NCI-H2196 (cell line): ENCODE measurements around the gene MN1.

ENCODE experiments used
- DNase-seq: peaks from one replicate; lab custom pipeline; 2025; ENCODE audit not compliant: unreplicated experiment; lab: John Stamatoyannopoulos, UW

Gene MN1

GRCh38 chr22:27827604-27828587 lies 26.3 kb upstream of the MN1 start:
- DNase-seq = no peak

DNA sequence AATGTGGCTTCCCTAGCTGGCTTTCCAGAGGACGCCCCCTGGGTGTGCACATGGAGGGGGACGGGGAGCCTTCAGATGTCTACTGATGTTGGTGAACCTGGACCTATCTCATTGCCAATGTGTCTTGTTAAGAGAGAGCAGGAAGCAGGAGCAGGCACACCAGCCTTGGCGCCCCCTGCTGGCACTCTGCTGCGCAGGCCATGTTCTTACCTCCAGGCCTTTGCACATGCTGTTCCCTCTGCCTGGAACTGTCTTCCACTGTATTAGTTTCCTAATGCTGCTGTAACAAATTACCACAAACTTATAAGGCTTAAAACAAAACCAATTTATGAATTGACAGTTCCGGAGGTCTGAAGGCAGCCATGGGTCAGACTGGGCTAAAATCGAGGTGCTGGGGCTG lies 23.6 kb upstream of the MN1 start:
- DNase-seq = no peak

DNA sequence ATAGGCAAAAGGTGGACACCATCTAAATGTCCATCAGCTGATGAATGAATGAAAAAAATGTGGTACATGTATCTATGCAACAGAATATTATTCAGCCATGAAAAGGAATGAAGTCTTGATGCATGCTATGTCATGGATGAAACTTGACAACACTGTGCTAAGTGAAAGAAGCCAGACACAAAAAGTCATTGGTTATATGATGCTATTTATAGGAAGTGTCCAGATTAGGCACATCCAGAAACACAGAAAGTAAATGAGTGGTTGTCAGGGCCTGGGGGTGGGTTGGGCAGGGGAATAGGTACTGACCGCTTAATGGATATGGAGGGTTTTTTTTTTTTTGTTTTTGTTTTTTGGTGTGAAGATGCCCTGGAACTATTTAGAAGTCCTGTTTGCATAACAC lies 21.7 kb upstream of the MN1 start:
- no peak for DNase-seq

DNA sequence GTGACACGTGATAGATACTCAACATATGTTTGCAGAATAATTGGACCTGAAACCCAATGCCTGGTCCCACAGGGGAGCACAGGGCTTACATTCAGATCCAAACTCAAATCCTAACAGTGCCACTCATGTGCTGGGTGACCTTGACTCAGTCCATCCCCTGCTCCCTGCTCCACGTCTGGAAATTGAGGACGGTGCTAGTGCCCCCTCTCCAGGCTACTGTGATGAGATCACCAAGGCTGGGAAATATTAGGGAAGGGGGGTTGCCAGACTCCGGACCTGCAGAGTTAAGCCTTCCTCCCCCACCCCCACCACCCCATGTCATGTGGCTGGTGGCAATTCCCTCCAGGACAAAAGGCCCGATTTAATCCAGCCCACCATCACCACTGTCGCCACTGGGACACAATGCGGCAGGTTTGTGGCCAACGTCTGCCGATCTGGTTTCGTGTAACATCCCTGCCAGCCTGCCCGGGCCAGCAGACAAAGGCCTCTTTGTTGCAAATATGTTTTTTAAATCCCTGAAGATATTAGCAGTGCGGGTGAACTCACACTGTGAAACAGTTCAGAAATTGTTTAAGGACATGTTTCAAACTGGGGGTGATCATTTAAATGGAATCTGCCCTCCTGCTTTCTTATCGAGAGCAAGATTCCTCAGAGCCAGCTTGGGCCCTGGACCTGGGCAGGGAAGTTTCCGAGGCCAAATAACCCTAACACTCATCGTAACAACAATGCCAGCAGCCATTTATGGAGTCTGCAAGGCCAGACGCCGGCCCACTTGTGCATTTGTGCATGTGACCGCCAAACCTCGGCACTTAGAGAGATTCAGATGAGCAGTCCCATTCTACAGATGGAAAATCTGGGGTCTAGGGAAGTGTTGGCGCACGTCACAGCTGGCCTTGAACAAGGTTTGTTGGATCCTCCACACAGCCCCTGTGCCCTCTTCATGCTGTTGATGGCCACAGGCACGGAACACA lies 19.6 kb upstream of the MN1 start:
- no peak for DNase-seq

DNA sequence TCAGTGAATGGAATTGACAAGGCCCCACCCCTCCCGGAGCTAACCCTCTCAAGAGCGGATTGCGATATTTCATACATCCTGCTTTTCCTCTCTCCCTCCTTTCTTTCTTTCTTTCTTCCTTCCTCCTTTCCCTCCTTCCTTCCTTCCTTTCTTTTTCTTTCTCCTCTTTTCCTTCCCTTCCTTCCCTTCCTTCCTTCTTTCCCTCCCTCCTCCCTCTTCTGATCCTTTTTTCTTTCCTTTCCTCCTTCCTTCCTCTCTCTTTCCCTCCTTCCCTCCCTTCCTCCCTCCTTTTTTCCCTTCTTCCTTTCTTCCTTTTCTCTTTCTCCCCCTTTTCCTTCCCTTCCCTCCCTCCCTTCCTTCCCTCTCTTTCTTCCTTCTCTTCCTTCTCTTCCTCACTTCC lies 15.0 kb upstream of the MN1 start:
- no peak for DNase-seq

DNA sequence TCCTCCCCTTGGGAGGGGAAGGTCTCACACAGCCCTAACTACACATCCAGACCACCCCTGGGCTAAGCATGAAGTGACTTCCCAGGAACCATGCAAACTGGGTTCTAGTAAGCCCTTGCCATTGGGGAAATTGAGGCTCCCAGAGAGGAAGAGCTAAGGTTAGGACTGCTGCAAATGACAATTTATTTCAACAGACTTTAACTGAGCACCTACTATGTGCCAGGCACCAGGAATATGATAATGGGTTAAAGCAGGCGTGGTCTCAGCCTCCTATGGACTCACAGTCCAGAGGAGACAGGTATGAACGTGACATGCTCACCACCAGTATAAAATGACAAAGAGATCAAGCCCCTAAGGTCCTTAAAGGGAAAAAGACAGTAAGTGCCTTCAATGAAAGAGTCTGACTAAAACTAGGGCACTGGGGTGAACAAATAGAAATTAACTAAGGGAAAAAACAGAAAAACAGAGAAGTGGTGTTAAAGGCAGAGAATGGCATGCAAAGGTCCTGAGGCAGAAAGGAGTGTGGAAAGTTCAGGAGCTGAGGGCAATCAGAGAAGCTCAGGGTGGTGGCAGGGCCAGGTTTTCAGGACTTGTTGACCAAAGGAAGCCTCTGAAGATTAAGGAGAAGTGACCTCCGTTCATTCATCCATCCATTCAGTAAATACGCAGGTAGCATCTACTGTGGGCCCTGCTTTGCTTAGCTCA lies 14.4 kb upstream of the MN1 start:
- DNase-seq = no peak

GRCh38 chr22:27814993-27815392 lies 13.4 kb upstream of the MN1 start:
- no peak for DNase-seq

- DNase-seq = no peak
Measured at GRCh38 chr22:27811778-27812177, 10.2 kb upstream of the MN1 start.

DNA sequence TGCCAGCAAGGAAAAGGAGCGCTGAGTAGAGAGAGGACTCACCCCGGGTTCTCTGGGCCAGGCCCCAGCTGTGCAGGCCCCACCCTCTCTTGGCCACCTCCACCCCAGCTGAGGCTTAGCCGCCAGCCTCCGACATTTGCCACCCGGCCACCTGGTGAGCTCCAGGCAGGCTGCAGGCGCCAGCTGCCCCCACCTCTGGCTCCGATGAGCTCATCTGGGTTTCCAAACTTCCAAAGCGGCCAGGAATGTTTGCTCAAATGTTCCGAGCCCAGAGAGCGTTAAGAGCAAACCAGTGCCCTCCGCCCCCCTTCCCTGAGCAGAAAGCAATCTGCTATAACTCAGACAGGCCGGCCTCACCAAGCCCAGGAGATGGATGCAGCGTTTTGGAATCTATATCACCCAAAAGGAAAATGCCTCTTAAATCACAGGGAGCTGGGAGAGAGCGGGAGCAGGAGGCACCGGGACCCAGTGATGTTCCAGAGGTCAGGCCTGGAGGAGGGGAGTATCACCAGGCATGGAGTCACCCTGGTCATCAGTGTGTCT lies 9.1 kb upstream of the MN1 start:
- peak; percentile 53 for DNase-seq

DNA sequence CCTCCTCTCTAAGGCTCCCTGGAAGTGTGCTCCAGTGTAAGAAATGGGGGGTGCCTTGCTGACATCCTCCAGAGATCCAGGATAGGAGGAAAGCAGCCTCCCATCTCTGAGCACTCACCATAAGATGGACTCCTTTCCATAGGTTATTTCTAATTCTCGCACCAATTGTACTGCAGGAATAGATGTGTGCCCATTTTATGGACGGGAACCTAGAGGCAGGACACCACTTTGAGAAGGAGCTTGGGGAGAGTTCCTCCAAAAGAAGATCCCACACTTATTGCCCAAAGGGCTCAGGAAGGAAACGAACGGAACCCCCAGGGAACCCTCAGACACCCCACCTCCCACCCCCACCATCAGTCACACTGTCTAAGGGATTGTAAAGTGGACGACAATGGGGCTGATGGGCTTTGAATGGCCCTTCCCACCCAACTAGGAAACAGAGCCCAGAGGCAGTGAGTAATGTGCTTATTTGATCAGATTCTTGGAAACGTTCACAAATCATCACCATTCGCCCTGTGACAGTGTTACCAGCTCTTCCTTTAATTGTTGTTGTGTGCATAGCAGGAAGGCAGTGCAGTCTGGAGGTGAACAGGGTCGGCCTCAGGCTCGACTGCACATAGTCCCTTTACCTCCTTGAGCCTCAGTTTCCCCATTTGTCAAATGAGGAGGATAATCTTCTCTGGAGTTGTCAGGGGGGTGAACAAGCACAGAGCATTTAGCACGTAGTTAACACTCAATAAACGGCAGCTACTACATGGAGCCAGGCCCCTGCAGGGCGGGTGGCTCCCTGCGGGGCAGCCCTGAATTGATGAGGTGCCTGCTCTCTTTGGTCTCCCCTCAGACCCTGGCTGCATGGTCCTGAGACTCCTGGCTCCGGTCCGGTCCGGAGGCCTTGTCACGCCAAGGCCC lies 8.4 kb upstream of the MN1 start:
- DNase-seq = no peak

- DNase-seq = peak; percentile 10
Measured at GRCh38 chr22:27809226-27809603, 7.7 kb upstream of the MN1 start.

DNA sequence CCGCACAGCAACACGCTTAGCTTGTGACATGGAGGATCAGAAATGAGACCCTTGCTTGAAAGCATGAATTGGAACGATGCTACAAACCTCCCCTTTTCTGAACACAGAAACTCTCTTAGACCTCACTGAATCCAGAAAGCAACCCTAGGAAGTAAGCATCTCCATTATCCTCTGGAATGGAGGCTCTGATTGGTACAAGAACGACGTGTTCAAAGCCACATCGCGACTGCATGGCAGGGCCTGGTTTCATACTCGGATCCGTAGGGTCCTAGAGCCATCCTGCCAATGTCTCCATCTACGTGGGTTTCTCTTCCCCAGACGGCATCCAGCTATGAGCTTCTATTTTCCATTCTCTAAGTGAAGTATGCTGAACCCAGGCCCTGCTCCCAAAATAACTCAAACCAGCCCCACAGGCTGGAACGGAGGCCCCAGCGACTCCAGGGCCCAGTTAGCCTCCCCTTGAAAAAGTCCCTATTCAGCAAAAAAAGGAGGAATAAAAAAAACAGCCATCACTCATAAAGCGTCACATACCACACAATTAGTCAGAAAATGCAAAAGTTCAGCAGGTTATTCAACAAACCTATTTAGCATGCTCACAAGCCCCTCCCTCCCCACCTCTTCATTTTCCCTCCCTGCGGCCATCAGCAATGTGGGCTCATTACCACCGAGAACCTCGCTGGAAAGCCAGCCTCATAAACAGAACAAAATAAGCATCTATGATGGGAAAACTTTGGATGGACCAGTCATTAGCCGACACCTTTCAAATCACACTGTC lies 7.1 kb upstream of the MN1 start:
- DNase-seq = no peak

DNA sequence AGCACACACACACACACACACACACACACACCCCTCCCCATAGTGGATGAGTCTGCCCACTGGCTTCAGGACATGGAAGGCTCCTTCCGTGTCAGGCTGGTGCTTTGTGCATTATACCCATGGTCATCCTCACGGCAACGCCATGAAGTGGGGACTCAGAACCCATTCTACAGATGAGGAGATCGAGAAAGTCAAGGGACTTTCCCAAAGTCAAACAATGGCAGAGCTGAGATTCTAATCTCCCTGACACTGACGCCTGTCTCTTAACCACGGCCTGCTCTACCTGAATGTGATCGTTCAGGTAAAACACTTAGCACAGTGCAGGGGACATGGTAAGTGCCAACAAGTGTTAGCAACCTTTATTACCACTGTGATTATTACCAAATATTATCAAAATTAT lies 4.3 kb upstream of the MN1 start:
- no peak for DNase-seq

- peak; percentile 17 for DNase-seq
Measured at GRCh38 chr22:27804470-27805297, 3.1 kb upstream of the MN1 start.

DNA sequence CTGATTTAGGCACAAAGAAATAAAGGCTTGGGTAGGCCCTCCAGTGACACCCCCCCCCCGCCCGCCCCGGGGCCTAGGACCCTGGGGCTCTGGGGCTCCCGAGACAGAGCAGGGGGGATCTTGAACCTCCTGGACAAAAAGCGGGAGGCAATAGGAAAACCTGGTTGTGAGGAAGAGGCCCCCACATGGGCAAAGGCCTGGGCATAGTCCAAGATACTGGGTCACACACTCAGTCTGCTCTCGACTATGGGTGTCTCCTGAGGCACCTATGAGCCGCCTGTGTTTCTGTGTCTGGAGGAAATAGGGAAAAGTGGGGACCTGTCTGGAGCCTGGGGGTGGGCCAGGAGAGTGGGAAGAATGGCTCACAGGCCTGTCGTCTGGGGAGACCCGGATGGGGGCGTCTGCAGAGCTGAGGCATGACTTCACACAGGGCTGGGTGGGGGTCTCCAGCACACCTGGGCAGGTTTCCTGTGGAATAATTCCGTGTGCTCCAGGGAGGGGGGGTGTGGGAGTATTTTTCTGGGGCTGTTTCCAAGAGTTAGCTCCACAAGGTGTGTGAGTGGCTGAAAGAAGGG lies 2.4 kb upstream of the MN1 start:
- DNase-seq = no peak

- no peak for DNase-seq
Measured at GRCh38 chr22:27802346-27803073, 954 bp upstream of the MN1 start.

DNA sequence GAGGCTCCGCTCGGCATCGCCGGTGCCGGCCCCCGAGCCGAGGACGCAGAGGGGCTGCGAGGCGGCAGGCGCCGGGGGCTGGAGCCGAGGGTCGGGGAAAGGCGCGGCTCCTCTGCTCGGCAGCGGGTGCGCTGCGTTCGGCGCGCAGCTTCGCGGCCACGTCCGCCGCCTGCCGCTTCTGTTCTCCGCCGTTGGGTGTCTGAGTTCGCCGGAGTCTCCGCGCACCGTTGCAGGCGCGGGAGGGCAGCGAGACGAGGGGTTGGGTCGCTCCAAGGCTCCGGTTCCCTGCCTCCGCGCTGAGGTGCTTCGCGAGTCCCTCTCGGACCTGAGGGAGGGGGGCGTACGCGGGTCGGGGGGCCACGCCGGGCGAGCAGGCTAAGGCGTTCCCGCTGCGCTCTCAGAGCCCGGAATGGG lies 347 bp downstream of the MN1 start:
- DNase-seq = no peak
